Right lobe of liver (tissue), 4 donors: ENCODE measurements around the gene RORB.

Experiments
- POLR2A ChIP-seq: fragments of 450-650 bp; IDR thresholded peaks from one replicate; pipeline ENCODE4 v1.6.1; 2017; ENCODE audit warnings: antibody characterized with exemption, mild to moderate bottlenecking
- TF ChIP-seq, protein P1 (sequence below), 4 donors: fragments of 200-600 bp in 3 of 4; fragments of 450-650 bp in 1 of 4; IDR thresholded peaks; one replicate each; pipeline versions ENCODE4 v1.5.1 to v1.8.0; 2016 to 2022; ENCODE audit warnings: antibody characterized with exemption in 4 of 4, mild to moderate bottlenecking in 2 of 4
- donor health status: DM: no; HTN: no; CAD: no.
- donor health status: DM: no; HTN: no; CAD: no.
- donor health status: DM: no; HTN: yes; CAD: no.

DNA sequence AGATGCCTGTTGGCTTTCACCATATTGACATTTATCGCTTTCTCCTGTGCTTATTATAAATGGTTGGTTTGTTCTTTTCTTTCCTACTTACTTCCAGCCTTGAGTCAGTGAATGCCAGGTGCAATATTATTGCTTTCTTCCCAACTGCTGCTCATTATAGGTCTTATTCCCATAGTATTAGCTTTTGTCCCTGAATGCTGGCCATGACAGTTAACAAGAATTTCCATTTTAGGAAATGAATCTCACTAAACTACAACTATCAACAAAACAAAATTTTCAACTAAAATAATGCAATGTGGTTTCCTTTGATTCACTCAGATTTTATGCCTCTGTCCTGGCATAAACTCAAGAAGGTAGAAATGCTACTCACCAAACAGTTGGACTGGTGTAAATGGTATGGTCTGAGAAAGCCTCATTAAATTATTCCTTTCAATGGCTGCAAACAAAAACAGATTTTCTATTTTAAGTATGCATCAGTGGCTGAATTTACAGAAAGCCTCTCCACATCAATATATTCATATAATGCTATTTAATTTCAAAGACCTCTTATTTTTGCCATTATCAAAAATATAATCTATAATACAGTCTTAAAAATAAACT is 245.2 kb downstream of the RORB start:
- TF ChIP-seq, protein P1, sequence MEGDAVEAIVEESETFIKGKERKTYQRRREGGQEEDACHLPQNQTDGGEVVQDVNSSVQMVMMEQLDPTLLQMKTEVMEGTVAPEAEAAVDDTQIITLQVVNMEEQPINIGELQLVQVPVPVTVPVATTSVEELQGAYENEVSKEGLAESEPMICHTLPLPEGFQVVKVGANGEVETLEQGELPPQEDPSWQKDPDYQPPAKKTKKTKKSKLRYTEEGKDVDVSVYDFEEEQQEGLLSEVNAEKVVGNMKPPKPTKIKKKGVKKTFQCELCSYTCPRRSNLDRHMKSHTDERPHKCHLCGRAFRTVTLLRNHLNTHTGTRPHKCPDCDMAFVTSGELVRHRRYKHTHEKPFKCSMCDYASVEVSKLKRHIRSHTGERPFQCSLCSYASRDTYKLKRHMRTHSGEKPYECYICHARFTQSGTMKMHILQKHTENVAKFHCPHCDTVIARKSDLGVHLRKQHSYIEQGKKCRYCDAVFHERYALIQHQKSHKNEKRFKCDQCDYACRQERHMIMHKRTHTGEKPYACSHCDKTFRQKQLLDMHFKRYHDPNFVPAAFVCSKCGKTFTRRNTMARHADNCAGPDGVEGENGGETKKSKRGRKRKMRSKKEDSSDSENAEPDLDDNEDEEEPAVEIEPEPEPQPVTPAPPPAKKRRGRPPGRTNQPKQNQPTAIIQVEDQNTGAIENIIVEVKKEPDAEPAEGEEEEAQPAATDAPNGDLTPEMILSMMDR (IDR thresholded peaks at IDR 0.05), result no peak
- no peak for TF ChIP-seq POLR2A
